ENCODE data around the gene SYP.
A peak's percentile ranks its signal among the peaks of the same experiment; 100 is the strongest.

SYP gene

GRCh38 chrX:49199906-49200771, at the start of gene SYP:
TSS of gene SYP (minus strand) at chrX:49200193. CDS start at chrX:49200186, 7 bp downstream.
- DNase-seq (ENCODE audit: low spot score): peak; percentile 65

DNA sequence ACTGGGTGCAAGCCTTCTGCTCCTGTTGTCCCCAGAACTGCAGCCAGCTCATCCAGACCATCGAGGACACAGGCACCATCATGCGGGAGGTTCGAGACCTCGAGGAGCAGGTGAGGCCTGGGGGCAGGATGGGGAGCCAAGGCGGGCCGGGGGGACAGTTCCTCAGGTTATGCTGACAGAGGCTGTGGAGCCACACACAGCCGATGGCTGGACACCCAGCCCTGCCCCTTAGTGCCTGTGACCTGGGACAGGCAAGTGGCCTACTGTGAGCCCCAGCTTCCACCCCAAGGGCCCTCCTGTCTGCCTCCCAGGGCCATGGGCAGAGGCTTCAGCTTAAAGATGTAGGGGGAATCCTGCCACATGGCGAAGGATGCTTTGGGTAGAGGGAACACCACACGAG, 49.6 kb upstream of the SYP start:
- no peak for DNase-seq (ENCODE audit: low spot score)

DNA sequence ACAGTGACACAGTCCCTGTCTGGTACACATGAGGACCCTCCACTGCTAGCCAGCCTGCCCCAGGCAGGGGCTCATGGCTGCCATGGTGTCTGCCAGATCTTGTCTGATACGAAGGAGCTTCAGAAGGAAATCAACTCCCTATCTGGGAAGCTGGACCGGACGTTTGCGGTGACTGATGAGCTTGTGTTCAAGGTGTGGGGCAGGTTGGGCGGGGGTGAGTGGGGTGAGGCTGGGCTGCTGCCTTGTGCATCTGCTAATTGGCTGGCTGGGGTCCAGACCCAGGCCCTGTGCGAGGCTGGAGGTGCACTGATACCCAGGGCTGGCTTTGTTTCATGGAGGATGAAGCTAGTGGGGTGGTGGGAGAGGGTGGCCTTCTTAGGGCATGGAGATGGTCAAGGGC, 49.1 kb upstream of the SYP start:
- no peak for DNase-seq (ENCODE audit: low spot score)

DNA sequence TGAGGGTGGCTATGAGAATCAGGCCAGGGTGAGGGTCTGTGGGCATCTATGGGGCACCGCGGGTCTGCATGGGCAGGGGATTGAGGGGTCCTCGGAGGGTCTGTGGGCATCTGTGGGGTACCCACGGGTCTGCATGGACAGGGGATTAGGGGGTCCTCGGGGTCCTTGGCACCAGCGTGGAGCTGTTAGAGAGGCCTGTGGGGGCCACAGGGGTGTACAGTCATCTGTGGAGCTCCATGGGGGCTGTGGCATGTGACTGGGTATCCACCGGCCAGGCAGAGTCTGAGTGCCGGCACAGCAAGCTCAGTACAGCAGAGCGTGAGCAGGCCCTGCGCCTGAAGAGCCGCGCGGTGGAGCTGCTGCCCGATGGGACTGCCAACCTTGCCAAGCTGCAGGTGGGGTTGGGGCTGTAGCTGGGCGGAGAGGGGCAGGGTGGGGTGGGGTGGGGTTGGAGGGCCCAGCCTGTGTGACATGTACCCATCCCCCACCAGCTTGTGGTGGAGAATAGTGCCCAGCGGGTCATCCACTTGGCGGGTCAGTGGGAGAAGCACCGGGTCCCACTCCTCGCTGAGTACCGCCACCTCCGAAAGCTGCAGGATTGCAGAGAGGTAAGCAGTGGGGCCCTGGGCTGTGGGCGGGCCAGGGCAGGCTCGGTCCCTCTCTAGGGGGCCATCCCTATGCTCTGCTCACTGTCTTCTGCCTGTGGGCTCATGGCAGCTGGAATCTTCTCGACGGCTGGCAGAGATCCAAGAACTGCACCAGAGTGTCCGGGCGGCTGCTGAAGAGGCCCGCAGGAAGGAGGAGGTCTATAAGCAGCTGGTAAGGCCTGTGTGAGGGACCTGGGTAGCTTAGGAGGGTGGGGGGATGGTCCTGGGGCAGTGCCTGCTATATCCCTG, 48.2 kb upstream of the SYP start:
- no peak for DNase-seq (ENCODE audit: low spot score)

DNA sequence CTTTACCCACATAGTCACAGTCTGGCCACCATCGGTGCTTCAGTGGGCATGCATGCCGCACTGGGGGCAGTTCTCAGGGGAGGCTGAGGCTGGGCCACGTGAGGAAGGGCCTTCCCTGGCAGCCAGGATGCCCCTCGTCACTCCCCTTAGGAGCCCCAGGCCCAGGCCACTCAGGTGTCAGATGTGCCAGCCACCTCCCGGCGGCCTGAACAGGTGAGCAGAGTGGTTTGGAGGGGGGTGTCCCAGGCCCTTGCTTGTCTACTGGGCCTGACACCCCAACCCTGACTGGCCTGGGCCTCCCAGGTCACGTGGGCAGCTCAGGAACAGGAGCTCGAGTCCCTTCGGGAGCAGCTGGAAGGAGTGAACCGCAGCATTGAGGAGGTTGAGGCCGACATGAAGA, 47.4 kb upstream of the SYP start:
- DNase-seq (ENCODE audit: low spot score): no peak

DNA sequence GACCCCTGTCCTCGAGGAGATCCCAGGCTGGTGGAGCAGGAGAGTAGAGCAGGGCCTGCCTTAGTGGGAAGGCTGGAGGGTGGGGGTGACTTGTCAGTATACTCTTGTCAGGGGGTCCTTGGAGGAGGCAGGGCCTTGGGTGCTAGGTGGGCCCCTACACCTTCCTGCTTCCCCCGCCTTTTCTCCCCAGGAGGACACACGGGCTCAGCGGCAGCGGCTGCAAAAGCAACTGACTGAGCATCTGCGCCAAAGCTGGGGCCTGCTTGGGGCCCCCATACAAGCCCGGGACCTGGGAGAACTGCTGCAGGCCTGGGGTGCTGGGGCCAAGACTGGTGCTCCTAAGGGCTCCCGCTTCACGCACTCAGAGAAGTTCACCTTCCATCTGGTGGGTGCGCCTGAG, 46.5 kb upstream of the SYP start:
- DNase-seq (ENCODE audit: low spot score): no peak

DNA sequence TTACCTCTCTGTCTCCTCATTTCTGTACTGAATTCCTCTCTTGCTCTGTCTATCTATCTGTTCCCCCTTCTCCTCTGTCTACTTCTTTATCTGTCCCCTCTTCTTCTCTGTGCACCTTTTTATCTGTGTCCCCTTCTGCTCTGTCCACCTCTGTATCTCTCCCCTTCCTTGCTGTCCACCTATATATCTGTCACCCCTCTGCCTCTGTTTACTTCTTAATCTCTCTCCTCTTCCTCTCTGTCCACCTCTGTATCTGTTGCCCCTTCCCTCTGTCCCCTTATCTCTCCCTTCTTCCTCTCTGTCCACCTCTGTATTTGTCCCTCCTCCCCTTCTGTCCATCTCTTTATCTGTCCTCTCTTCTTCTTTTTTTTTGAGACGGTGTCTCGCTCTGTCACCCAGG, 44.2 kb upstream of the SYP start:
- no peak for DNase-seq (ENCODE audit: low spot score)

DNA sequence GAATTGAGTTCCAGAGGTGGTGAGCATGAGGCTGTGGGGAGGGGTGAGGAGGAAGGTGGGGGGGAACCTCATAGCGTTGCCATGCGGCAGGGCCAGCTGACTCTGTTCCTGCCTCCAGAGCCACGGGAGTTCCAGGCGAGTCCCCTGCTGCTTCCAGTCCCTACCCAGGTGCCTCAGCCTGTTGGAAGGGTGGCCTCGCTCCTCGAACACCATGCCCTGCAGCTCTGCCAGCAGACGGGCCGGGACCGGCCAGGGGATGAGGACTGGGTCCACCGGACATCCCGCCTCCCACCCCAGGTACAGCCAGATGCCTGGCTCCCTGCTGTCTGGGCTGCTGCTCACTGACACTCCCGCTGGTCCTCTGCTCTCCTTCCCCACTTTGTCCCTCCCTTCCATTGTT, 43.2 kb upstream of the SYP start:
- DNase-seq (ENCODE audit: low spot score): no peak

DNA sequence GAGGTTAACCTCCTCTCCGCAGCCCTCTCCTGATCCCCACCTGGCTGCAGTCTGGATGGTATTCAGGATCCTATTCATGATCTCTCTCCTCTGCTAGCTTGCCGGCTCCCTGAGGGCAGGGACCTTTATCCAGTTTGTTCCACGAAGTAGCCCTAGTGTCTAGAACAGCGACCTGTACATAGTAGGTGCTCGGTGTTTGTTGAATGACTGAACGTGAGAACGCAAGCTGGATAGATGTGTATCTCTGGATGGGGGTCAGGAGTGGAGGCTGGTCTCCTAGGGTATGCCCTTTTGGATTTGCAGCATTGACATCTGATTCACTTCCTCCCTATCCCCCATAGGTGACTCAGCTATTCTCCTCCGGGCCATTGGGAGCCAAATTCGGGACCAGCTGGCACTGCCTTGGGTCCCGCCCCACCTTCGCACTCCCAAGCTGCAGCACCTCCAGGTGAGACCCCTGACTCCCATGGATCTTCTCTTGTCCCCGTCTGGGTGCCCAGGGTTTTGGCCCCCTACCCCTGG, 42.6 kb upstream of the SYP start:
- DNase-seq (ENCODE audit: low spot score): no peak

GRCh38 chrX:49238735-49239134, 38.7 kb upstream of the SYP start:
- no peak for DNase-seq (ENCODE audit: low spot score)

GRCh38 chrX:49237060-49237459, 37.1 kb upstream of the SYP start:
- no peak for DNase-seq (ENCODE audit: low spot score)

DNA sequence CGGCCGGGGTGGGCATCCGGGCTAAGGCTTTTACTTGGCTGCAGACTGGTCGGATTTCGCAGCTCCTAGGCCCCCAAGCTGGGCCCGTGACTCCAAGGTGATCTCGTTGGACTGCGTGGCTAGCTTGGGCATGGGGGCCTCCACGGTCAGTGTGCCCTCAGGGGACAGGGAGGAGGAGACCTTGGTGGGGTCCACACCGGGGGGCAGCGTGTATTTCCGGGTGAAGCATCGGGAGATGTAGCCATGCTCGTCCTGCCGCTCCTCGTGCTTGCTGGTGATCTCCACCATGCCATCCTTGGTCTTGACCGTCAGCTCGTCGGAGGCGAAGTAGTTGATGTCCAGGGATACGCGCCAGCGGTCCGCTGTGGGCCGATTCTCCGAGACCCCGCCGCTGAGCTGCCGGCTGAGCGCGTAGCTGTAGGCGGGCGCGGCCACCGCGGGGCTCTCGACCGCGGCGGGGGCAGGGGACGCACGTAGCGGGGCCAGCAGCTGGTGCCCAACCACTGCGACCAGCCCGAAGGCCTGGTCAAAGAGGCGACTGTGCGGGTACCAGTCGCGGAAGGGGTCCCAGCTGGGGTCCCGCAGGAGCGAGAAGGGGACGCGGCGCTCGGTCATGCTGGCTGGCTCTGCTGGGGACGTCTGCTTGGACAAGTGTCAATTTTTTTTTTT, 34.0 kb upstream of the SYP start:
- no peak for DNase-seq (ENCODE audit: low spot score)

GRCh38 chrX:49233176-49233575, 33.2 kb upstream of the SYP start, which contains the start of gene CACNA1F:
TSS of gene CACNA1F (minus strand) at chrX:49233340. CDS start at chrX:49233309, 31 bp downstream.
- no peak for DNase-seq (ENCODE audit: low spot score)

DNA sequence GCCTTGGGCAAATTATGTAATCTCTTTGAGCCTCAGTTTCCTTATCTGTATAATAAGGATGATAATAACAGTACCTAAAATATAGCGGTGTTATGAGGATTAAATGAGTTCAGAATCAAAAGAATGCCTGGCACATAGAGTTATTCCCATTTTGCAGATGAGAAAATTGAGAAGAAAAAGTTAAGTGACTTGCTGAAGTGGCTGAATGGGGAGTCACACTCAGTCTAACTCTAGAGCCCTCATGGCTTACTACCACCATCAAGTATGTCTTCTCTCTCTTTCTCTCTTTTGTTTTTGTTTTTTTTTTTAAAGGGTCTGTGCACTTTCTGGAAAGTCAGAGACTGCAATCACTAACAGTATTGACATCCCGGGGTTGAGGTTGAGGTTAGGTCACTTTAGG, 32.5 kb upstream of the SYP start:
- DNase-seq (ENCODE audit: low spot score): no peak

DNA sequence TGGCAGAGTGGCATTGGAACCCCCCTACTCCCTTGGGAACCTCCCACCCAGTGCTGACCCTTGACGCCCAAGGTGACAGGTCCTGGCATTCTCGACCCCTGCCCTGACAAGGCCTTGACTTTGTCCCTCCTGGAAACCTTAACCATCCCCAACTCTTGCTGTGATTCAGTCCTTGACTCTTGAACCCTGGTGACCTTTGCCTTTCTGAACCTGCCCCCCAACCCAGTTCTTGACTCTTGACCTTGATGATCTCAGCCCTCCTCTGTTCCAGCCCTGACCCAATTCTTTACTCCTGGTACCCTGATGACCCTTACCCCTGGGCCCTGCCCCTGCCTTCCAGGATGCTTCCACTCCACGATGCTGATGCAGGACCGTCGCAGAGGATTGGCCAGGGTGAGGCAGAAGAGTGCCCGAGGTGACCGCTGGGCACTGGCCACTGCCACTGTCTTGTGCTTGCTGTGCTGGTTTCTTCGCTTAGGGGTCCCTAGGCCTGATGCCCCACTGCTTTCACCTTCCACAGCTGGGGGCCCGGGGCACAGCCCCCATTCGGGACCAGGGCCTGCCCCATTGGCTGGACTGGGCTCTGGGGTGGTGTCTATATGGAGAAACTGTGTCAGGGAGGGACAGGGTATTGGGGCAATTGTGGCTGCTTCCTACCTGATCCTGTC, 31.5 kb upstream of the SYP start:
- DNase-seq (ENCODE audit: low spot score): no peak

- no peak for DNase-seq (ENCODE audit: low spot score)
These were observed 30.7 kb upstream of the SYP start for GRCh38 chrX:49230500-49231232.

- DNase-seq (ENCODE audit: low spot score): no peak
These were observed 28.2 kb upstream of the SYP start for GRCh38 chrX:49228185-49228584.

DNA sequence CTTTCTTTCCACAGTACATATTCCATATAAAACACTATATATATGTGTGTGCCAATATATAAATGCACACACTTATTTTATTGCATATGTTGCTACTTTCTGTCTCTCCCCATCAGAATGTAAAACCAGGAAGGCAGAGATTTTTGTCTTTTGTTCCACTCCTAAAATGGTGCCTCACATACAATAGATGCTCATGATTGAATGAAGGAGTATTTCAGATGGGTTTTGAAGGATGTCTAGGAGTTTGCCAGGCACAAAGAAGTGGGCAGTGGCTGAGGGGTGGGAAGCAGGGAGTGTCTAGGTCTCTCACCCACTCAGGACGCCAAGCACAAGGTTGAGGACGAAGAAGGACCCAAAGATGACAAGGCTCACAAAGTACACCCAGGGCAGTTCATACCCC, 27.7 kb upstream of the SYP start:
- no peak for DNase-seq (ENCODE audit: low spot score)

GRCh38 chrX:49226946-49227345, 27.0 kb upstream of the SYP start:
- no peak for DNase-seq (ENCODE audit: low spot score)

- no peak for DNase-seq (ENCODE audit: low spot score)
These were observed 25.9 kb upstream of the SYP start for GRCh38 chrX:49225858-49226257.

DNA sequence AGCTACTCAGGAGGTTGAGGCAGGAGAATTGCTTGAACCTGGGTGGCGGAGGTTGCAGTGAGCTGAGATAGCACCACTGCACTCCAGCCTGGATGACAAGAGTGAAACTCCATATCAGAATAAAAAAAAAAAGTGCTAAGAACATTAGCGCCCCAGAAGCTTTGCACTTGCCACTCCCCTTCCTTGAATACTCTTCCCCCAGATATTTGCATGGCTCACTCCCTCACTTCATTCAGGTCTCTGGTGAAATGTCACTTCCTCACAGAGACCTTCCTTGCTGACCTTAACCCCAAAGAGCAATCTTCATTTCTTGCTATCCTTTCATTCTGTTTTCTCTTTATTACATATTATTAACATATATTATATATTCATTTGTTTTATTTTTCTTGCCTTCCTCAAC, 21.9 kb upstream of the SYP start:
- DNase-seq (ENCODE audit: low spot score): no peak
